Adrenal gland (tissue), 5 donors: ENCODE results near the gene TARDBP.

Experiments
- CTCF ChIP-seq, 6 experiments: fragments of 450-650 bp in 4 of 6; fragments of 200-600 bp in 2 of 6; sonication (generic) in 1 of 6; IDR thresholded peaks; 1 replicate in 5 of 6; 2 replicates in 1 of 6; pipeline versions ENCODE4 v1.5.1 to v1.8.0; 2016 to 2021; ENCODE audit warnings: antibody characterized with exemption in 6 of 6, mild to moderate bottlenecking in 2 of 6, moderate library complexity in 1 of 6
- POLR2A ChIP-seq, 2 donors: fragments of 450-650 bp; IDR thresholded peaks; one replicate each; pipeline ENCODE4 v1.6.1; 2017; ENCODE audit warnings: antibody characterized with exemption in 2 of 2, mild to moderate bottlenecking in 2 of 2, moderate library complexity in 1 of 2
- donor health status: DM: no; HTN: no; CAD: no.

- TF ChIP-seq POLR2A (IDR thresholded peaks at IDR 0.05) (no peak), CTCF (IDR thresholded peaks at IDR 0.05) (no peak)
Observed at GRCh38 chr1:11019971-11020370, 7.5 kb downstream of the TARDBP start.
